Measurements from ENCODE around the gene IGF2R.
"Not testable (repeated sequence)": the region's sequence is repeated elsewhere in the genome, so short reads cannot be mapped to it uniquely, and the experiment has no call there.

IGF2R gene

GRCh38 chr6:159959976-159960384, 8.9 kb upstream of the IGF2R start:
- ATAC-seq (replicated peaks) (no peak), DNase-seq (no peak)
- Mint-ChIP-seq H3K36me3 (ENCODE audit: insufficient read depth) (no peaks in the 10 kb centered on the region), H3K27ac (no peak overlapping the region), H3K4me1 (ENCODE audit: low read depth in 2 of 2) (no peaks in the 10 kb centered on the region), H3K4me3 (no peak overlapping the region), H3K9me3 (no peaks in the 10 kb centered on the region), H3K27me3 (no peaks in the 10 kb centered on the region)

- no peaks in the 10 kb centered on the region for H3K4me1 Mint-ChIP-seq (ENCODE audit: low read depth in 2 of 2)
- no peaks in the 10 kb centered on the region for H3K9me3 Mint-ChIP-seq
- H3K36me3 Mint-ChIP-seq (ENCODE audit: insufficient read depth) = no peaks in the 10 kb centered on the region
- ATAC-seq (replicated peaks) (no peak), DNase-seq (no peak)
- no peaks in the 10 kb centered on the region for H3K27me3 Mint-ChIP-seq
- H3K4me3 Mint-ChIP-seq = no peak overlapping the region
- no peak overlapping the region for H3K27ac Mint-ChIP-seq
Measured at GRCh38 chr6:159960485-159960884, 8.4 kb upstream of the IGF2R start.

GRCh38 chr6:159961528-159961927, 7.4 kb upstream of the IGF2R start:
- Mint-ChIP-seq H3K9me3 (no peaks in the 10 kb centered on the region), H3K27ac (no peak overlapping the region), H3K4me3 (no peak overlapping the region), H3K36me3 (ENCODE audit: insufficient read depth) (no peaks in the 10 kb centered on the region), H3K27me3 (no peaks in the 10 kb centered on the region), H3K4me1 (ENCODE audit: low read depth in 2 of 2) (no peaks in the 10 kb centered on the region)
- ATAC-seq (replicated peaks) (no peak), DNase-seq (no peak)

GRCh38 chr6:159963111-159963510, 5.8 kb upstream of the IGF2R start:
- Mint-ChIP-seq H3K4me1 (ENCODE audit: low read depth in 2 of 2) (no peaks in the 10 kb centered on the region), H3K9me3 (no peaks in the 10 kb centered on the region), H3K4me3 (no peak overlapping the region), H3K36me3 (ENCODE audit: insufficient read depth) (no peaks in the 10 kb centered on the region), H3K27ac (no peak overlapping the region), H3K27me3 (no peaks in the 10 kb centered on the region)
- ATAC-seq (replicated peaks) (no peak), DNase-seq (no peak)

- Mint-ChIP-seq H3K4me3 (no peak overlapping the region), H3K27me3 (no peaks in the 10 kb centered on the region), H3K9me3 (no peaks in the 10 kb centered on the region), H3K36me3 (ENCODE audit: insufficient read depth) (peaks cover 4% of the 10 kb centered on the region), H3K4me1 (ENCODE audit: low read depth in 2 of 2) (no peaks in the 10 kb centered on the region), H3K27ac (no peak overlapping the region)
- no peak for DNase-seq
- no peak for ATAC-seq (replicated peaks)
Measured at GRCh38 chr6:159964046-159964445, 4.8 kb upstream of the IGF2R start.

GRCh38 chr6:159966339-159966738, 2.5 kb upstream of the IGF2R start:
- no peaks in the 10 kb centered on the region for H3K27me3 Mint-ChIP-seq
- ATAC-seq (replicated peaks) (no peak), DNase-seq (no peak)
- peaks cover 12% of the 10 kb centered on the region for H3K36me3 Mint-ChIP-seq (ENCODE audit: insufficient read depth)
- no peaks in the 10 kb centered on the region for H3K9me3 Mint-ChIP-seq
- no peak overlapping the region for H3K4me3 Mint-ChIP-seq
- peaks cover 10 to 11% of the 10 kb centered on the region in 2 donors for H3K4me1 Mint-ChIP-seq (ENCODE audit: low read depth in 2 of 2)
- no peak overlapping the region for H3K27ac Mint-ChIP-seq

GRCh38 chr6:159966981-159967380, 1.9 kb upstream of the IGF2R start:
- H3K9me3 Mint-ChIP-seq = no peaks in the 10 kb centered on the region
- peaks cover 13 to 16% of the 10 kb centered on the region in 2 donors for H3K4me1 Mint-ChIP-seq (ENCODE audit: low read depth in 2 of 2)
- peaks cover 15% of the 10 kb centered on the region for H3K36me3 Mint-ChIP-seq (ENCODE audit: insufficient read depth)
- no peak overlapping the region for H3K27ac Mint-ChIP-seq
- ATAC-seq (replicated peaks) (no peak), DNase-seq (no peak)
- no peaks in the 10 kb centered on the region for H3K27me3 Mint-ChIP-seq
- no peak overlapping the region for H3K4me3 Mint-ChIP-seq

GRCh38 chr6:159967621-159968020, 1.3 kb upstream of the IGF2R start:
- H3K9me3 Mint-ChIP-seq; ATAC-seq (replicated peaks); H3K27ac Mint-ChIP-seq; H3K27me3 Mint-ChIP-seq; H3K4me3 Mint-ChIP-seq; DNase-seq: not testable (repeated sequence)
- peaks cover 17 to 22% of the 10 kb centered on the region in 2 donors for H3K4me1 Mint-ChIP-seq (ENCODE audit: low read depth in 2 of 2)
- peaks cover 16% of the 10 kb centered on the region for H3K36me3 Mint-ChIP-seq (ENCODE audit: insufficient read depth)

- Mint-ChIP-seq H3K4me3 (peak overlapping the region; percentile 92 to 93), H3K4me1 (ENCODE audit: low read depth in 2 of 2) (peaks cover 31 to 40% of the 10 kb centered on the region in 2 donors), H3K36me3 (ENCODE audit: insufficient read depth) (peaks cover 16% of the 10 kb centered on the region), H3K27ac (peak overlapping the region; percentile 94 to 96), H3K27me3 (no peaks in the 10 kb centered on the region), H3K9me3 (no peaks in the 10 kb centered on the region)
- peak; percentile 56 for ATAC-seq (replicated peaks)
- peak in 1 of 3 experiments; percentile 12 for DNase-seq
Measured at GRCh38 chr6:159969204-159969912, 476 bp downstream of the IGF2R start.

GRCh38 chr6:159969921-159970320, 1.0 kb downstream of the IGF2R start:
- peak overlapping the region; percentile 94 to 96 for H3K27ac Mint-ChIP-seq
- ATAC-seq (replicated peaks) (no peak), DNase-seq (no peak)
- H3K36me3 Mint-ChIP-seq (ENCODE audit: insufficient read depth) = peaks cover 16% of the 10 kb centered on the region
- H3K9me3 Mint-ChIP-seq = no peaks in the 10 kb centered on the region
- H3K27me3 Mint-ChIP-seq = no peaks in the 10 kb centered on the region
- H3K4me3 Mint-ChIP-seq = peak overlapping the region; percentile 92 to 93
- peaks cover 37 to 45% of the 10 kb centered on the region in 2 donors for H3K4me1 Mint-ChIP-seq (ENCODE audit: low read depth in 2 of 2)

GRCh38 chr6:159970659-159971063, 1.8 kb downstream of the IGF2R start:
- H3K9me3 Mint-ChIP-seq = no peaks in the 10 kb centered on the region
- peak overlapping the region; percentile 94 to 96 for H3K27ac Mint-ChIP-seq
- H3K36me3 Mint-ChIP-seq (ENCODE audit: insufficient read depth) = peaks cover 18% of the 10 kb centered on the region
- DNase-seq = no peak
- peaks cover 42 to 51% of the 10 kb centered on the region in 2 donors for H3K4me1 Mint-ChIP-seq (ENCODE audit: low read depth in 2 of 2)
- H3K27me3 Mint-ChIP-seq = no peaks in the 10 kb centered on the region
- no peak for ATAC-seq (replicated peaks)
- H3K4me3 Mint-ChIP-seq = peak overlapping the region; percentile 92 to 93

- Mint-ChIP-seq H3K36me3 (ENCODE audit: insufficient read depth) (peaks cover 18% of the 10 kb centered on the region), H3K4me1 (ENCODE audit: low read depth in 2 of 2) (peaks cover 44 to 57% of the 10 kb centered on the region in 2 donors), H3K27ac (peak overlapping the region; percentile 20 to 96), H3K4me3 (peak overlapping the region; percentile 92 to 93), H3K9me3 (no peaks in the 10 kb centered on the region), H3K27me3 (no peaks in the 10 kb centered on the region)
- no peak for DNase-seq
- ATAC-seq (replicated peaks) = no peak
Measured at GRCh38 chr6:159971341-159972178, 2.7 kb downstream of the IGF2R start.

GRCh38 chr6:159972506-159973268, 3.8 kb downstream of the IGF2R start:
- H3K4me3 Mint-ChIP-seq = peak overlapping the region; percentile 92 to 93
- no peaks in the 10 kb centered on the region for H3K27me3 Mint-ChIP-seq
- no peak for DNase-seq
- ATAC-seq (replicated peaks) = no peak
- H3K4me1 Mint-ChIP-seq (ENCODE audit: low read depth in 2 of 2) = peaks cover 55 to 69% of the 10 kb centered on the region in 2 donors
- no peaks in the 10 kb centered on the region for H3K9me3 Mint-ChIP-seq
- peak overlapping the region in 1 of 2 donors; percentile 4 for H3K27ac Mint-ChIP-seq
- peaks cover 18% of the 10 kb centered on the region for H3K36me3 Mint-ChIP-seq (ENCODE audit: insufficient read depth)

All from effector memory CD8-positive, alpha-beta T cell (primary cell).